ENCODE measurements around the gene PAAF1.

Gene PAAF1

GRCh38 chr11:73876424-73877310 is at the start of gene PAAF1, which contains the start of gene COA4:
PAAF1 (plus strand) TSS chr11:73876999; CDS start chr11:73877022, 23 bp downstream.
COA4 (minus strand) TSS chr11:73876846; CDS start chr11:73873378, 3,468 bp downstream.
- TF ChIP-seq CTCF (IDR thresholded peaks at IDR 0.05; ENCODE audit: insufficient read depth, low read length, poor library complexity, severe bottlenecking) = no peak
- Histone ChIP-seq H3K27me3 (replicated peaks; ENCODE audit: control insufficient read depth, insufficient read depth, low read length) (no peaks in the 10 kb centered on the region), H3K36me3 (ENCODE audit: control insufficient read depth, insufficient read depth, low read length) (peaks cover 2% of the 10 kb centered on the region), H3K4me3 (replicated peaks; ENCODE audit: low read depth, low read length) (peak within 1 kb of the TSS; percentile 91)
- peak; percentile 94 for DNase-seq (ENCODE audit: extremely low read depth, insufficient read length)

- Histone ChIP-seq H3K4me3 (replicated peaks; ENCODE audit: low read depth, low read length) (no peak overlapping the region), H3K36me3 (ENCODE audit: control insufficient read depth, insufficient read depth, low read length) (no peaks in the 10 kb centered on the region), H3K27me3 (replicated peaks; ENCODE audit: control insufficient read depth, insufficient read depth, low read length) (no peaks in the 10 kb centered on the region)
- no peak for TF ChIP-seq CTCF (IDR thresholded peaks at IDR 0.05; ENCODE audit: insufficient read depth, low read length, poor library complexity, severe bottlenecking)
- DNase-seq (ENCODE audit: extremely low read depth, insufficient read length) = no peak
Observed at GRCh38 chr11:73830261-73830660, 46.5 kb upstream of the PAAF1 start.

DNA sequence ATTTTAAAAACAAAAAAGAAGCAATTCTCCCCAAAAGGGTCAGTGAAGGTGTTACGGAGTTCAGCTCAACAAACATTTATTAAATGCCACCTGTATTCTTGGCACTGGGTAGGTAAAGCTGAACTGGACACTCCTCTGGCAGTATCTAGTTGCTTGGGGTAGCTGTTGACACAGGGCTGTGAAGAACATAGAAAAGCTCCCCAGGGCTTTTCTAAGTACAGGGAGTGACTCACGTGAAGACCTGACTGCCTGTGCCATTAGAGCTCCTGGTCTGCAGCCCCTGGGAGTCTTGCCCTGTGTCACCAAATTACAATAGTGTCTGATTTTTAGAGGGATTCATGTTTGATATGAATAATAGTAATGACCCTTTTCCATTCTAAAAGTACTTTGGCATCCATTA is 43.7 kb upstream of the PAAF1 start:
- H3K36me3 ChIP-seq (ENCODE audit: control insufficient read depth, insufficient read depth, low read length) = no peaks in the 10 kb centered on the region
- H3K27me3 ChIP-seq (replicated peaks; ENCODE audit: control insufficient read depth, insufficient read depth, low read length) = no peaks in the 10 kb centered on the region
- DNase-seq (ENCODE audit: extremely low read depth, insufficient read length) = no peak
- no peak for TF ChIP-seq CTCF (IDR thresholded peaks at IDR 0.05; ENCODE audit: insufficient read depth, low read length, poor library complexity, severe bottlenecking)
- H3K4me3 ChIP-seq (replicated peaks; ENCODE audit: low read depth, low read length) = no peak overlapping the region

DNA sequence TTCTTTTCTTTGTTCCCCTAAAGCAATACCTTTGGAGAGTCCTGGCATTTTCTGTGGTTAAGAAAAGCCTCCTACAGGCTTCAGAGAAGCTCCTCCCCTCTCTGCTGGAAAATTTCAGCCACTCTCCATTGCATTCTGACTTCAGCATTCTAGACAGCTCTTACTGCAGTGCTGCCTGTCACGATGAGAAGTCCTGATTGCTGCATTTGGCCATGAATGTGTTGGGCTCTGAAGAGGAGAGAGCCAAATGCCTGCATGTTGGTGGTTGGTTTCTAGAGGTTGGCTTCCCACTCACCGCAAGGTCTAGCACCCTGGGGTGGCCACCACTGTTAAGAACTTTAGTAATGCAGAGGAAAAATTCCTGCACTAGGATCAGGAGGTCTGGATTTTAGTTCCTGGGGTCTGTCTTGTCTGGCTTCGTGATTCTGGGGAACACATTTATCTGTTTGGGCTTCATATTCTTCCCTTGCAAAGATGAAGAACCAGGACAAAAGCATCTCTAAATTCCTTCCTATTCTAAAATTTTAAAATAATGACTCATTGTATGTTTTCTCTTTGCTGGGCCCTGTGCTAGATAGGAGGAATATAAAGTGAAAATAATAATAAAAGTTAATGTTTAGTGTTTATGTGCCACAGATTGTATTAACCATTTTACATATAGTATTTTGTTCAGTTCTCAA is 38.2 kb upstream of the PAAF1 start:
- Histone ChIP-seq H3K27me3 (replicated peaks; ENCODE audit: control insufficient read depth, insufficient read depth, low read length) (no peaks in the 10 kb centered on the region), H3K36me3 (ENCODE audit: control insufficient read depth, insufficient read depth, low read length) (no peaks in the 10 kb centered on the region), H3K4me3 (replicated peaks; ENCODE audit: low read depth, low read length) (no peak overlapping the region)
- no peak for TF ChIP-seq CTCF (IDR thresholded peaks at IDR 0.05; ENCODE audit: insufficient read depth, low read length, poor library complexity, severe bottlenecking)
- DNase-seq (ENCODE audit: extremely low read depth, insufficient read length) = no peak

GRCh38 chr11:73839123-73839457 is 37.7 kb upstream of the PAAF1 start:
- no peak overlapping the region for H3K4me3 ChIP-seq (replicated peaks; ENCODE audit: low read depth, low read length)

More at GRCh38 chr11:73839123-73839457, 37.7 kb upstream of the PAAF1 start:
- TF ChIP-seq CTCF (IDR thresholded peaks at IDR 0.05; ENCODE audit: insufficient read depth, low read length, poor library complexity, severe bottlenecking) = no peak
- Histone ChIP-seq H3K36me3 (ENCODE audit: control insufficient read depth, insufficient read depth, low read length) (no peaks in the 10 kb centered on the region), H3K27me3 (replicated peaks; ENCODE audit: control insufficient read depth, insufficient read depth, low read length) (no peaks in the 10 kb centered on the region)
- no peak for DNase-seq (ENCODE audit: extremely low read depth, insufficient read length)
